ENCODE results near the gene SH3PXD2B. TPM values are rescaled to one million over a fixed set of nuclear protein-coding genes. Genes with fewer than 3 reads are reported as not detected.
A peak's percentile ranks its signal among the peaks of the same experiment; 100 is the strongest.

Gene SH3PXD2B
- total and polyA plus RNA-seq, 8 donors = 4.2 to 24.9 (median 11.0) TPM

- intact Hi-C loops (cut with DNase I) = no loop called here
- Histone ChIP-seq H3K4me3 (no peak overlapping the region), H3K27ac (peak overlapping the region in 1 of 4 donors; percentile 62), H3K36me3 (no peaks in the 10 kb centered on the region), H3K27me3 (no peaks in the 10 kb centered on the region), H3K4me1 (peaks cover 11 to 21% (median 12%) of the 10 kb centered on the region in 3 donors), H3K9me3 (no peaks in the 10 kb centered on the region)
- DNase-seq (no peak), ATAC-seq (peak in 2 of 4 donors; percentile 14), FAIRE-seq (no peak)
- 85 to 88% methylated on average over 8 of the region's 8 CpGs for WGBS, 2 donors
- no peak for TF ChIP-seq CTCF (IDR thresholded peaks at IDR 0.05)
Measured at GRCh38 chr5:172444626-172445365, 9.5 kb downstream of the SH3PXD2B start.

GRCh38 chr5:172444110-172444510 is 10.2 kb downstream of the SH3PXD2B start:
- H3K36me3 ChIP-seq = no peaks in the 10 kb centered on the region
- 87 to 89% methylated on average over 4 of the region's 4 CpGs for WGBS, 2 donors
- no peaks in the 10 kb centered on the region for H3K27me3 ChIP-seq
- intact Hi-C loops (cut with DNase I) = no loop called here
- DNase-seq (peak in 1 of 6 donors; percentile 47), FAIRE-seq (no peak), ATAC-seq (peak; percentile 30 to 67 (median 40))
- no peak for TF ChIP-seq CTCF (IDR thresholded peaks at IDR 0.05)
- peak overlapping the region in 1 of 4 donors; percentile 62 for H3K27ac ChIP-seq
- H3K4me3 ChIP-seq = no peak overlapping the region
- H3K9me3 ChIP-seq = no peaks in the 10 kb centered on the region
- H3K4me1 ChIP-seq = peaks cover 11 to 21% (median 12%) of the 10 kb centered on the region in 3 donors

GRCh38 chr5:172443441-172444109 is 10.8 kb downstream of the SH3PXD2B start:
- WGBS, 2 donors = 28 to 35% methylated on average over 10 of the region's 10 CpGs
- H3K27ac ChIP-seq = peak overlapping the region in 1 of 4 donors; percentile 62

GRCh38 chr5:172442592-172442991 is 11.7 kb downstream of the SH3PXD2B start:
- no peak for TF ChIP-seq CTCF (IDR thresholded peaks at IDR 0.05)
- no peak for DNase-seq
- H3K4me3 ChIP-seq = no peak overlapping the region
- no peaks in the 10 kb centered on the region for H3K27me3 ChIP-seq
- intact Hi-C loops (cut with DNase I) = no loop called here
- H3K27ac ChIP-seq = no peak overlapping the region
- 95 to 97% methylated on average over 2 of the region's 2 CpGs for WGBS, 2 donors
- no peaks in the 10 kb centered on the region for H3K36me3 ChIP-seq
- H3K4me1 ChIP-seq = peaks cover 11 to 31% (median 12%) of the 10 kb centered on the region in 3 donors
- H3K9me3 ChIP-seq = no peaks in the 10 kb centered on the region
- no peak for ATAC-seq
- FAIRE-seq = no peak

More at GRCh38 chr5:172443441-172444109, 10.8 kb downstream of the SH3PXD2B start:
- Histone ChIP-seq H3K9me3 (no peaks in the 10 kb centered on the region), H3K36me3 (no peaks in the 10 kb centered on the region), H3K4me1 (peaks cover 11 to 21% (median 12%) of the 10 kb centered on the region in 3 donors), H3K27me3 (no peaks in the 10 kb centered on the region), H3K4me3 (no peak overlapping the region)
- peak; percentile 65 to 91 (median 85) for DNase-seq
- intact Hi-C loops (cut with DNase I) = no loop called here
- no peak for FAIRE-seq
- no peak for TF ChIP-seq CTCF (IDR thresholded peaks at IDR 0.05)
- peak; percentile 70 to 89 (median 78) for ATAC-seq
